Central memory CD4-positive, alpha-beta T cell (primary cell): ENCODE data around the gene IWS1.
"Not testable (repeated sequence)": the region's sequence is repeated elsewhere in the genome, so short reads cannot be mapped to it uniquely, and the experiment has no call there.

Experiments used
- DNase-seq: peaks from one replicate; pipeline ENCODE4 v3.0.0; 2022

Gene IWS1

DNA sequence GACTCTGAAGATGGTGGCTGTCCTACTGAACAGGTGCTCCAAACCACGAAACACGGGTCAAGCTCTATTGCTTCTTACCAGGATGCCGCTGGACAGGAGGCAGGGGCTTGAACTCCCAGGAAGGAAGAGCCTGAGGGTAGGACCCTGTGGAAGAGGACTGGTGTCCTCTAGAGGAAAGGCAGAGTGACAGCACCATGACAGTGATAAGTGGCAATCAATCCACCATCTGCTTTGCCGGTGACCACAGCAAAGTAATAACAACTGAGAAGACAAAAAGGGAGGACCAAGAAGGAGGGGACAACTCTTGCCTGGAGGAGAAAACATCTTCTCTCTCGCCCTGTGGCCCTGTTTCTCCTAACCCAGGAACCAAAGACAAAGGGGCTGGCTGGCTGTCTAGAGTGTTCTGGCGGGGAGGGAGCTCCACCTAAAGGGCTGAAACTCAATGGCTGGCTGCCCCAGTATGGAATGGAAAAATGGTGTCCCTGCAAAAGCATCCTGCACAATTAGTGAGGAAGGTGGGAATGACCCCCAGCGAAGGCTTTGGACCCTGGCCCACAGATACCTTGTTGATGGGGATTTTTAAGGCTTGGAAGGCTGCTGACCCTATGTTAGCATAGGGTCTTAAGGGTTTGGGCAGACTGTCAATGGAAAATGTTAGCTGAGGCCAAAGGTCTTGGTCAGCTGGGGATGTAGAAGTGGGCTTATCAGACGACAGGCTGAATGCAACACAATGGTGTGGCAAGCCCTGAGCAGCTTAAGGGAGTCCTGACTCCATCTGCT lies 72.7 kb downstream of the IWS1 start:
- DNase-seq: no peak

- no peak for DNase-seq
Observed at GRCh38 chr2:127453013-127453391, 73.3 kb downstream of the IWS1 start.

- DNase-seq: not testable (repeated sequence)
Observed at GRCh38 chr2:127452423-127452822, 73.9 kb downstream of the IWS1 start.

DNA sequence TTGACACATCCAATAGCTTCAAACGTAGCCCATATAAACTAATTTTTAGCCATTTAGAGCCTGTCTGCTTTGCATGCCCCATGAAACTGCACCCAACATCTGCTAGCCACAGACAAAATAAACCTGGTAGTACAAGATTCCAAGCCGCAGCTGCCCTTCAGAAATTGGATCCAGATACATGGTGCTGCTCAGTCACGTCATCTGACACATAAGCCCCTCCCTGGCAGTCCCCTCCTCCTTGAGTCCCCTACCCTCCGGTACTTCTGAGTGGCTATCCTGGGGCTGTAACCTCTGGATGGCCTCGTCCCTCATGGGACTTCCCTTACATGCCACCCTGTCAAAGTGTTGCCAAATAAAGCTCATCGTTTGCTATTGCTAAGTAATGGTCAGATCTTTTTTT lies 74.3 kb downstream of the IWS1 start:
- DNase-seq: no peak

- no peak for DNase-seq
Observed at GRCh38 chr2:127449898-127450297, 76.4 kb downstream of the IWS1 start.

- DNase-seq: no peak
Observed at GRCh38 chr2:127449414-127449813, 76.9 kb downstream of the IWS1 start.

DNA sequence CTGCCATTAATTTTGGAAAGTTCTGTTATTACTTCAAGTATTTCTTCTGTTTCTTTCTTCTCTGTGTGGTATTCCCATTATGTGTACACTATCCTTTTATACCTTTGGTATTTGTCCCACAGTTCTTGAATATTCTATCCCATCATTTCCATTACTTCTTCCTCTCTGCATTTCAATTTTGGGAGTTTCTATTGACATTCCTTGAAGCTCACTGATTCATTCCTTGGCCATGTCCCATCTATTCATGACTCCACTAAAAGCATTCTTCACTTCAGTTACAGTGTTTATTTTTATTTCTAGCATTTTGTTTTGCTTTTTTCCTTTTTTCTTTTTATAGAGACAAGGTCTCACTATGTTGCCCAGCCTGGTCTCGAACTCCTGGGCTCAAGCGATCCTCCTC lies 77.8 kb downstream of the IWS1 start:
- DNase-seq: no peak

DNA sequence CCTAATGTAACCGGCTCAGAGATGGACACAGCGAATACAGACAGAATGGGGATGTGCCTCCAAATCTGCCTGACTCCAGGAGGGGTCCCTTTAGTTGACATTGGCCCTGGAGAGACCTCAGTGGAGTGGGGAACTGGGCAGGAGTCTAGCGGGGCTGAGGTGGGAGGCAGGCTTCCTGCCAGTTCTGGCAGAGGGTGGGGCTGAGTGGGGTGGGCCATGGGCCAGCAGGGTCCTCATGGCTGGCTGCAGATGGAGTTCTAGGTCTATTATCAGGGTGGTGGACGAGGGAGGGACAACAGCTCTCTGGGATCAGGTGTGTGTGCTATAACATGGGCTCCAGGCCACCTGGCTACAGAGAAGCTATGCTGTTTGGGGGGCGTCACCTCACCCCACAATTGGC lies 86.9 kb downstream of the IWS1 start:
- DNase-seq: no peak

- no peak for DNase-seq
Observed at GRCh38 chr2:127437781-127438726, 88.2 kb downstream of the IWS1 start.

DNA sequence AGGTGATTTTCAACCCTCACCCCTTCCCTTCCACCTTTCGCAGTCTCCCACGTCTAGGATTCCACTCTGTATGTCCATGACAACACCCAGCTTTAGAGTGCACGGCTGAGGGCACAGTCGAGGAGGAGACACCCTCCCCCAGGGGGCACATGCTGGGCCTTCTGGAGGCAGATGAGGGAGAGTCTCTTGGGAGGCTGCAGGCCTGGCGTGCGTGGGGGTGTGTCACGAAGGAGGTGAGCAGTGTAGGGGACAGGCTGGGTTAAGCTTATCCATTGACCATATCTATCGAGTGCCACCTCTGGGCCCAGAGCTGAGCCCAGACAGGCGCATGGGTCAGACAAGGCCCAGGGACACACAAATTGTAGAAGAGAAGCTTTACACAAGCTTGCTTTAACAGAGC lies 89.2 kb downstream of the IWS1 start:
- no peak for DNase-seq

- DNase-seq: no peak
Observed at GRCh38 chr2:127434515-127434914, 91.8 kb downstream of the IWS1 start.

GRCh38 chr2:127431408-127432023 lies 94.8 kb downstream of the IWS1 start:
- DNase-seq: no peak
